Colonic mucosa (tissue), 4 donors: Measurements from ENCODE around the gene C3orf20. TPM values are rescaled to one million over a fixed set of nuclear protein-coding genes. Genes with fewer than 3 reads are reported as not detected.

Experiments
- DNase-seq: peaks from one replicate; pipeline ENCODE4 v3.0.0-alpha.2; 2020
- H3K27ac ChIP-seq: fragments of 200-600 bp; one replicate; pipeline ENCODE4 v1.8.0; 2021
- H3K27me3 ChIP-seq: fragments of 200-600 bp; one replicate; pipeline ENCODE4 v1.8.0; 2021
- H3K36me3 ChIP-seq: fragments of 200-600 bp; one replicate; pipeline ENCODE4 v1.8.0; 2021
- H3K4me1 ChIP-seq: fragments of 200-600 bp; one replicate; pipeline ENCODE4 v1.8.0; 2021; ENCODE audit warnings: mild to moderate bottlenecking
- H3K4me3 ChIP-seq: fragments of 200-600 bp; one replicate; pipeline ENCODE4 v1.8.0; 2021
- H3K9ac ChIP-seq, 2 donors: one replicate each; pipeline ENCODE4 v1.7.0; 2013; ENCODE audit warnings: control low read depth in 2 of 2, low read depth in 2 of 2, low read length in 2 of 2
- H3K9me3 ChIP-seq: fragments of 200-600 bp; one replicate; pipeline ENCODE4 v1.8.0; 2021
- CTCF ChIP-seq: fragments of 200-600 bp; IDR thresholded peaks from one replicate; pipeline ENCODE4 v1.8.0; 2022; ENCODE audit warnings: antibody characterized with exemption, mild to moderate bottlenecking
- intact Hi-C: fragments of 100-400 bp; cut with DNase I; formaldehyde crosslinking; loops from one replicate; pipeline ENCODE4 v1.14.1; 2022
- total RNA-seq, 2 donors: library from RNA; stranded (reverse); fragmentation: NEBNext Ultra II Directional in 1 of 2; extraction: Animal tissue kit (Norgen Biotek cat#: 25700) in 1 of 2; gene quantifications; one replicate each; pipeline ENCODE4 v1.2.1, GENCODE V29; 2021
- donor health status: healthy.
- donor health status: DM: no; HTN: no; CAD: no.
- donor health status: DM: no; HTN: no; CAD: no.

The C3orf20 gene
- total RNA-seq, 2 donors from 2014 or later, result 0.08 TPM; not detected in 1

- Histone ChIP-seq H3K9ac (no peak overlapping the region), H3K4me3 (no peak overlapping the region), H3K36me3 (no peaks in the 10 kb centered on the region), H3K4me1 (no peaks in the 10 kb centered on the region), H3K27ac (no peak overlapping the region), H3K9me3 (no peaks in the 10 kb centered on the region), H3K27me3 (no peaks in the 10 kb centered on the region)
- no peak for TF ChIP-seq CTCF
- intact Hi-C loops, result no loop called here
- no peak for DNase-seq
Measured at GRCh38 chr3:14645453-14645852, 29.5 kb upstream of the C3orf20 start.

DNA sequence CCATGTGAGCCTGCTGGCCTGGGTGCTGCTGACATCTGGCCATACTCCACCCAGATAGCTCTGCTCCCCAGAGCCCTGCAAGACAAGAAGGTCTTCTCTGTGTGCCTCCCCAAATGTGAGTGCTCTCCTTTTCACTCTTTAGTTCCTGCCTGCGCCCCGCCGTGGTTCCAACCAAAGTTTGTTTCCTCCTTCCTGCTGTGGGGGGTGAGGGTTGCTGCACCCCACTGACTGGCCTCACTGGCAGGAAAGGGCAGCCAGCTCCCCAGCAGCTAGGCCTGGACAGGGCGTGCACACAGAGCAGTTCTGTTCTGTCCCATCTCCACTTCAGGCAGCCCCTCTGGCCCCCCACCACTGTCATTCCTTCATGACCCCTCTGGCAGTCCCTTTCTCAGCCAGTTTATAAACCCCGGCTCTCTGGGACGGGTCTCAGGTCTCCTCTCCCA is 28.8 kb upstream of the C3orf20 start:
- H3K27me3 ChIP-seq, result no peaks in the 10 kb centered on the region
- no peaks in the 10 kb centered on the region for H3K4me1 ChIP-seq
- intact Hi-C loops, result no loop called here
- no peak overlapping the region for H3K27ac ChIP-seq
- no peak for DNase-seq
- TF ChIP-seq CTCF, result no peak
- no peak overlapping the region for H3K4me3 ChIP-seq
- no peaks in the 10 kb centered on the region for H3K9me3 ChIP-seq
- H3K9ac ChIP-seq, result no peak overlapping the region
- H3K36me3 ChIP-seq, result no peaks in the 10 kb centered on the region

- no peaks in the 10 kb centered on the region for H3K4me1 ChIP-seq
- intact Hi-C loops, result no loop called here
- no peaks in the 10 kb centered on the region for H3K9me3 ChIP-seq
- no peak overlapping the region for H3K27ac ChIP-seq
- no peaks in the 10 kb centered on the region for H3K27me3 ChIP-seq
- no peak for TF ChIP-seq CTCF
- H3K4me3 ChIP-seq, result no peak overlapping the region
- no peaks in the 10 kb centered on the region for H3K36me3 ChIP-seq
- DNase-seq, result no peak
- no peak overlapping the region for H3K9ac ChIP-seq
Measured at GRCh38 chr3:14646589-14647413, 28.1 kb upstream of the C3orf20 start.

GRCh38 chr3:14647976-14648955 is 26.7 kb upstream of the C3orf20 start:
- H3K27ac ChIP-seq, result no peak overlapping the region
- no peak overlapping the region for H3K9ac ChIP-seq

More at GRCh38 chr3:14647976-14648955, 26.7 kb upstream of the C3orf20 start:
- Histone ChIP-seq H3K4me3 (no peak overlapping the region), H3K27me3 (no peaks in the 10 kb centered on the region), H3K9me3 (no peaks in the 10 kb centered on the region), H3K4me1 (peaks cover 11% of the 10 kb centered on the region), H3K36me3 (no peaks in the 10 kb centered on the region)
- TF ChIP-seq CTCF, result no peak
- intact Hi-C loops, result no loop called here
- DNase-seq, result no peak
